Activated T-helper 1 cell treated with Interleukin-2 at 50 U/mL for 16 hours (primary cell): ENCODE measurements around the gene PRCD.
A peak's percentile ranks its signal among the peaks of the same experiment; 100 is the strongest.
"Not testable (repeated sequence)": the region's sequence is repeated elsewhere in the genome, so short reads cannot be mapped to it uniquely, and the experiment has no call there.

Source experiments
- DNase-seq: peaks from one replicate; pipeline ENCODE4 v3.0.0-alpha.2; 2020; ENCODE audit warnings: low read depth

The PRCD gene

DNA sequence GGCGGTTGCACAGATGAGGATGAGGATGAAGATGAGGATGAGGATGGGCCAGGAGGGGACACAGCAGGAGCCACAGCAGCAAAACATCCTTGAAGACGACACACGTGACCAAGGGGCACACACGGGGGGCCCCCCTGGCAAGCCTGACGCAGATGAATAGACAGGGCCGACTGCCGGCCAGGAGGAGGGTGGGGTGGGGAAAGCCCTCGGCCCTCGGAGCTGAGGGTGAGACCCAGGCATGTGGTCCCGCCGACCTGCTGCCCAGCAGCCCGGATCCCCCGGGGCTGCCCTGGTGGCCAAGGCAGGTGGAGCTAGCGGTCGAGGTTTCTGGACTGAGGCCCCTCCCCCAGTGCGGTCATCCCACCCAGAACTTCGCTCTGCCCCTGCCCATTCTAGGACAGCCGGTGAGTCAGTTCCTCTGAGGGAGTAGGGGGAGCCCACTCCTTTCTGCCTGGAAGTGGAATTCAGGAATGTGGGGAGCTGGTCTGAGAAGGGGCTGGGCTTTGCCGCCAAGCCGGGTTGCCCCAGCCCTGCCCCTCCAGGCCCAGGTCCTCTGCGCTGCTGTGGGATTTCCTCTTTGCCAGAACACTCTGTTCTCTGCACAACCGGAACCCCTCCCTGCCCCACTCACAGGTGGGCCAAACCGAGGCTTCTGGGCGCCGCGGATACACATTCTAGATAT is 12.3 kb upstream of the PRCD start:
- peak; percentile 34 for DNase-seq

GRCh38 chr17:76528156-76528527 is 11.7 kb upstream of the PRCD start:
- DNase-seq, result no peak

- no peak for DNase-seq
These were observed 11.2 kb upstream of the PRCD start for GRCh38 chr17:76528528-76529223.

- no peak for DNase-seq
These were observed 10.4 kb upstream of the PRCD start for GRCh38 chr17:76529224-76530094.

- no peak for DNase-seq
These were observed 9.6 kb upstream of the PRCD start for GRCh38 chr17:76530095-76530723.

GRCh38 chr17:76530811-76531485 is 8.9 kb upstream of the PRCD start:
- no peak for DNase-seq

DNA sequence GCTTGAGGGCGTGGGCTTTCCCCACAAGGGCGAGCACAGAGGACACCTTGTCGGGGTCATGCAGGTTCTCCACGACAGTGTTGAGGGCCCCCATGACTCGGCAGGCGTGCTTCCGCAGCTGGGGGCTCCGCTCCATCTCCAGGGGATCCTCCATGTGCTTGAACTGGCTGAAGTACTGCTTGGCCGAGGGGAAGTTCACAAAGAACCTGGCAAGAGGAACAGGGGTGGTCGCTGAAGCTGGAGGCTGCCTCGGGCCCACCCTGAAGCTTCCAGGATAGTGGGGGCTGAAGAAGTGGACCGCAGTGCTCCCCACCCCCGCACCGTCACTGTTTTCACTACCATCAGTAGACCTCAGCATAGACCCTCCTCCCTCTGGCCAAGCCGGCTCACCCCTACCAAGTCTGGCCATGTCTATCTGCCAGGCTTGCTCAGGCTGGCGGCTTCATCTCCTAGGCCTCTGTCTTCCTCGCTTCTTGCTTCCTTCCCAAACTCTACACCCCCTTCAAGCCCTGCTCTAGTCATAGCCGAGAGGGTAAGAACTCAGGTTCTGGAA is 8.3 kb upstream of the PRCD start:
- no peak for DNase-seq

- DNase-seq, result no peak
These were observed 7.7 kb upstream of the PRCD start for GRCh38 chr17:76532072-76532651.

DNA sequence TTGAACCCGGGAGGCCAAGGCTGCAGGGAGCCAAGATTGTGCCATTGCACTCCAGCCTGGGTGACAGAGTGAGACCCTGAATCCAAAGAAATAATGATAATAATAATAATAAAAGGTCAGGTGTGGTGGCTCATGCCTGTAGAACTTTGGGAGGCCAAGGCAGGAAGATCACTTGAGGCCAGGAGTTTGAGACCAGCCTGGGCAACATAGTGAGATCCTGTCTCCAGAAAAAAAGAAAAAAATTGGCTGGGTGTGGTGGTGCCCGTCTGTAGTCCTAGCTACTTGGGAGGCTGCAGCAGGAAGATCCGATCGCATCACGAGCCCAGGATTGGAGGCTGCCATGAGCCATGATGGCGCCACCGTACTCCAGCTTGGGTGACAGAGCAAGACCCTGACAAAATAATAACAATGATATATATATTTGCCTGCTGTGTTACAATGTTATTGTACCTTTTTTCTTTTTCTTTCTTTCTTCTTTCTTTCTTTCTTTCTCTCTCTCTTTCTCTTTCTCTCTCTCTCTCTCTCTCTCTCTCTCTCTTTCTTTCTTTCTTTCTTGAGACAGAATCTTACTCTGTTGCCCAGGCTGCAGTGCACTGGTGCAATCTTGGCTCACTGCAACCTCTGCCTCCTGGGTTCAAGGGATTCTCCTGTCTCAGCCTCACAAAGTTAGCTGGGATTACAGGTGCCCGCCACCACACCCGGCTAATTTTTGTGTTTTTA is 6.0 kb upstream of the PRCD start:
- not testable (repeated sequence) for DNase-seq

GRCh38 chr17:76534831-76535732 is 4.8 kb upstream of the PRCD start:
- DNase-seq, result no peak

- DNase-seq, result no peak
These were observed 3.9 kb upstream of the PRCD start for GRCh38 chr17:76535788-76536510.

GRCh38 chr17:76536511-76537287 is 3.1 kb upstream of the PRCD start:
- DNase-seq, result no peak

DNA sequence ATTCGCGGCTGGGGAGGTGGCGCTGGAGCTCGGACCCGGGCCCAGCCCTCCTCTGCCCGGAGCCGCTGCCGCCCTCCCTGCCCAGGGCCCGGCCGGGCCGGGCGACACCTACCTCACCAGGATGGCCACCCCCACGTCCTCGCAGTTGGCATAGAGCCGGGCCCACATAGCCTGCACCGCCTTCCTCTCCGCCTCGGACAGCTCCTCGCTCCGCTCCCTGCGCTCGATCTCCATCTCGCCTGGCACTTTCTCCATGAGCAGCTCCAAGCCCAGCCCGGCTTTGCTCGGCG is 2.6 kb upstream of the PRCD start:
- no peak for DNase-seq

GRCh38 chr17:76537578-76538280 is 2.1 kb upstream of the PRCD start, which contains the start of gene CYGB:
Gene CYGB (minus strand): TSS chr17:76537709. CDS start chr17:76537542, 167 bp downstream.
- DNase-seq, result no peak

GRCh38 chr17:76538281-76538931 is 1.4 kb upstream of the PRCD start:
- no peak for DNase-seq

- DNase-seq, result no peak
These were observed 788 bp upstream of the PRCD start for GRCh38 chr17:76538941-76539570.
